GM19468 (cell line): ENCODE data around the gene DGLUCY.
"Not testable (repeated sequence)": the region's sequence is repeated elsewhere in the genome, so short reads cannot be mapped to it uniquely, and the experiment has no call there.

ENCODE experiments used
- ATAC-seq: cut with Tn5 transposase; IDR thresholded peaks from one replicate; pipeline ENCODE4 v1.9.1; 2021; ENCODE audit warnings: mild to moderate bottlenecking, moderate library complexity, moderate number of reproducible peaks; ENCODE audit not compliant: unreplicated experiment; ENCODE audit errors: extremely low read depth

Gene DGLUCY

DNA sequence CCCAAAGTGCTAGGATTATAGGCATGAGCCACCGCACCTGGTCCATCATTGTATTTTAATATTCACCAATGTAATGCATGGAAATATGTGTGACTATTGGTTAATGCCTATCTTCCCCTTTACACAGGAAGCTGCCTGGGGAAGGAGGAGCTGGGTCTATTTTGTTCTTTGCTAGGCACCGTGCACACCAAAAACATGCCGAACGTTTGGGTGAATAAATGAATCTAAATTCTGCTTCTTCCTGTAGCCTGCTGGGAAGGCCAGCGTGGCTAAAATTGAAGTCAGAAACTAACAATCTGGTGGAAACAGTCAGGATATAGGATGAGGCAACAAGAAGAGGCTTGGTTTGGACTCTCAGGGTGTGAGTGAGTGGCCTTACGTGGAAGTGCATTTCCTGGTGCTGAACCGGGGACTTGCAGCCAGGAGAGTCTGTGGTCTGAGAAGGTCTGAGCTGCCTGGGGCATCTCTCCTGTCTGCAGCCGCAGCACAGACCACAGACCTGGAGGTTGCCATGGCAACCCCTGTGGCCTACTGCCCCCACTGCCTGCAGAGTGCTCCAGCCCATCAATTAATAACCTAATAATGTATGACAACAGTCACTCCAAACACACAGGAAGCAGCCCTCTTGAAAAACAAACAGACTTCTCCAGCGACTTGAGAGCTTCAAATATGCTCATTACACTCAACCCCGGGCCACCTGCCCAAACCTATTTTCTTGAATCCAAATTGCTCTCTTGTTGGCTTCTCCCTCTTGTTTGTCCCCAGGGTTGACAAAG lies 136.2 kb downstream of the DGLUCY start:
- ATAC-seq = peak; percentile 96

- no peak for ATAC-seq
Measured at GRCh38 chr14:91250912-91251311, 137.0 kb downstream of the DGLUCY start.

- ATAC-seq = no peak
Measured at GRCh38 chr14:91252871-91253794, 139.3 kb downstream of the DGLUCY start.

DNA sequence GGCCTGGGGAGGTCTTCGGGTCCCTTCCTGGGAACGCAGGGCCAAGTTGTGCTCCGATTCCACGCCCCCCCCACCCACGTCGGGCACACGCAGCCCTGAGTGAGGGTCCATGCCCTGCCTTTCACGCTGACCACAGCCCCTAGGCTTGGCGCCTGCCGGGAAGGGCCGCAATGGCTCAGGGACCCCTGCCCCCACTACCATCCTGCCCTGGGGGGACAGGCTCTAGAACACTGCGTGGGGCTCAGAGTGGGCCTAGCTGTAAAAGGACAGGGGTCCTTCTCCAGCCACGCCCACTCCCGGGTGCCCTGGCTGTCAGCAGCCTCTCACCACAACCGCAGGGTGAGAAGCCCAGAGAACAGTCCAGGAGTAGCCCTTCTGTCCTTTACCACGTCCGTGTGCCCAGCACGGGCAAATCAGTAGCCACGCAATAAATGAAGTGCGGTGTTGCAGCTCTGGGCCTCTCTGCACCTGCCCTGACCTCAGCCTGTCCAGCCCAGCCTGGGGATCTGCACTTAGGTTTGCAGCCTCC lies 140.0 kb downstream of the DGLUCY start:
- ATAC-seq = no peak

GRCh38 chr14:91254461-91254860 lies 140.6 kb downstream of the DGLUCY start:
- ATAC-seq = no peak

DNA sequence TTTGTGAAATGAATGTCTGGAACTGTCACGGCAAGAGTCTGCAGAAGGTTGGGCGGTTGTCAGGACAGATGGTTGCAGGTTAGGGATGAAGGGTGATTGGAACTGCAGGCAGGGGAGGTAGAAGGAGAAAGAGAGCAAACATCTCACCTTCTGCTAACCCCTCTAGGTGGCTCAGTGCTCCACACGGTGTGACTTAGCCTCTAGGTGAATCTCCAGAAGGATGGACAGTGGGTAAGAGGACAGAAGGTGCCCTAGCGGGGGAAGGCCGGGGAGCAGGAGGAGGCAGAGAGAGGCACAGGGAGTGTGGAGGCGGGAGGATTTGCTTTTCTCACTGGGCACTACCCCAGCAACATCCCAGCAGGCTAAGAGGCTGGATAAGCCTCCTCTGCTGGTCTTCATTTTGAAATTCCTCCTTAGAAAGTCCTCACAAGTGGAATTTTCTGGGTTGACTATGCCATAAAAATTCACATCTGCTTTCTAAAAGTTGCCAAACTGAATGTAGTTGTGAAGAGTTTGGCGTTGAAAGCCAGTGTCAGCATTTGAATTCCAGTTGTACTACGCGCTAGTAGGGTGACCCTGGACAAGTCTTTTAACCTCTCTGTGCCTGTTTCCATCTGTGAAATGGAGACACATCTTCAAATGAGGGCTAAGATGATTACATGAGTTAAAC lies 141.3 kb downstream of the DGLUCY start:
- no peak for ATAC-seq

- no peak for ATAC-seq
Measured at GRCh38 chr14:91256661-91257060, 142.8 kb downstream of the DGLUCY start.

DNA sequence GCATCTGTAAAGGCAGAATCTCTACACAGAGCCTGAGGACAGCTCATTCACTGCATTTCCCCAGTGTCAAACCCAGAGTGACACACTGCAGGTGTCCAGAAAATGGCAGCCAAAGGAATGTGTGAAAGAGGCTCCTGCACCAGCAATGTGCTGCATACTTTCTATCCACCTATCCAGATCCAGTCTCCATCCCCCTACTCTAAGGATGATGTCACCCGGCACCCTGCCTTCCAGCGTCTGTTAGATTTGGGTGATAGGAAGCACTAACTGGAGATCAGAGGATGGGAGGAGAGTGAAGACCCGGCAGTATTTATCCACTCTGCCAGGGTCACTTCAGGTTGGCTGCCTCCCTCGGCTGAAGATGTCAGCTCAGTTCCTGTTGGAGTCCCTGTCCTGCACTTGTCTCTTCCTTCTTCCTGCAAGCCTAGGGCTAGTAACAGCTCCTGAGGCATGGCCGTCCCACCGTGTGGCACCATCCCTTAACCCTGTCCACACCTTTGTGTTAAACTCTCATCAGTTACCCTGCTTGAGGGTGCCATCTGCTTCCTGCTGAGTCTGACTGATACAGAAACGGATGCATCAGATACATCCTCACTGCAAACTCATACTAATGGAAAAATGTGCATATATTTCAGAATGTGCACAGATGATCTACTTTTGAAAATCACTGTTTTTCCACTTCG lies 143.6 kb downstream of the DGLUCY start:
- ATAC-seq = no peak

GRCh38 chr14:91258011-91258618 lies 144.2 kb downstream of the DGLUCY start:
- no peak for ATAC-seq

- ATAC-seq = no peak
Measured at GRCh38 chr14:91258876-91259275, 145.0 kb downstream of the DGLUCY start.

- no peak for ATAC-seq
Measured at GRCh38 chr14:91261115-91261514, 147.2 kb downstream of the DGLUCY start.

DNA sequence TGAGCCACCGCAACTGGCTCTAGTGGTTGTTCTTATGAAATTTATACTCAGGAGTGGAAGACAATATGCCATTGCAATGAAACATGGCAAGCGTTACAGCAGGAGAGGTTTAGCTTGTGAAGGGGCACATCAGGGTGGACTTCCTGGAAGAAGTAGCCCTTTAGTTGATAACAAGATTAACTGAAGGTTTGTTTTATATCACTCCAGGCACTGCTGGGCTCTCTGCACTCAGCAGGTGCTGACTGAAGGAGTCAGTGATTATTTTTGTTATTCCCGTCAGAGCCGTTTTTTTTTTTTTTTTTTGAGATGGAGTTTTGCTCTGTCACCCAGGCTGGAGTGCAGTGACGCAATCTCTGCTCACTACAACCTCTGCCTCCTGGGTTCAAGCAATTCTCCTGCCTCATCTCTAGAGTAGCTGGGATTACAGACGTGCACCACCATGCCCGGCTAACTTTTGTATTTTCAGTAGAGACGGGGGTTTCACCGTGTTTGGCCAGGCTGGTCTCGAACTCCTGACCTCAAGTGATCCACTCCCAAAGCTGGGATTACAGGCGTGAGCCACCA lies 148.2 kb downstream of the DGLUCY start:
- no peak for ATAC-seq

DNA sequence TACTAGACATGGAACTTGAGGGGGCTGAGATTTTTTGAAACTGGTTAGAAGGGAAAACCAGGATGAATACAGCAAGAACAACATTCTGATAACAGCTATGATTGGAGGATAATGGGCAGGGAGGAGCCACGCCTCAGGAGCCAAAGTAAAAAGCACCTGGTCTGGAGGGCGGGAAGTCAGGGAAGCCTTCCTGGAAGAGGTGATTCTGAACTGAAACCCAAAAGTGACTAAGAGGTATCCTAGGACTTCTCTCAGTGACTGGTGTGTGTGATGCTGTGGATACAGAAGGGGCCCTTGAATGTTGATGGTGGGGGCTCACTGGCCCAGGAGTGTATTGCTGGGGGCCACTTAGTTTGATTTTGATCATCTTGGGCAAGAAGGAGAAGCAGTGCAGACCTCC lies 149.5 kb downstream of the DGLUCY start:
- no peak for ATAC-seq

GRCh38 chr14:91264151-91265150 lies 150.6 kb downstream of the DGLUCY start:
- no peak for ATAC-seq

DNA sequence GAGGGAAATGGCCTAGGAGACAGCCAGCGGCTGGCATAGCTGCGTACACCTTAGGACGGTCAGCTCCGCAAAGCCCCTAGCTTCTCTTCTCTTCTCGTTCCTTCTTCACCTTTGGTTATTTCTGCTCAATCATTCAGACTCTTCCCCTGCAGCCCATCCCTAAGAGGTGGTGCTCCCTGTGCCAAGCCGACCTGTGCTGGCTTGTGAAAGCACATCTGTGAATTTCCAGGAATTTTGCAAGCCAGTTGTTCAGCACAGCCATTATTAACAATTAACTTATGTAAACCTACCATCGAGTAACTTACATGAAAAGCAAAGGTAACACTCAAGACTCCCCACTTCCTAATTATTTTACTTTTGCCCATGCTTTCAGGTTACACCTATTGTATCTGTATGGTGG lies 151.5 kb downstream of the DGLUCY start:
- ATAC-seq = no peak

- ATAC-seq = not testable (repeated sequence)
Measured at GRCh38 chr14:91266276-91266675, 152.4 kb downstream of the DGLUCY start.

- ATAC-seq = no peak
Measured at GRCh38 chr14:91267965-91268437, 154.1 kb downstream of the DGLUCY start.
